SK-N-SH (cell line): ENCODE results near the gene PNMA6E. TPM values are rescaled to one million over a fixed set of nuclear protein-coding genes. Genes with fewer than 3 reads are reported as not detected.

ENCODE experiments used
- CTCF ChIA-PET: fragments of 300-600, 350-600 bp; formaldehyde crosslinking; extraction: SDS; loops from one replicate; lab custom pipeline; 2021; lab: Yijun Ruan, JAX
- POLR2A ChIA-PET: fragments of 350-600 bp; sonication (Branson Sonifier 250); formaldehyde crosslinking; extraction: SDS; loops from one replicate; lab custom pipeline; 2020; ENCODE audit warnings: antibody characterized with exemption, inconsistent platforms; lab: Yijun Ruan, JAX
- DNase-seq: peaks from one replicate; pipeline ENCODE4 v3.0.0; 2012
- H2AFZ ChIP-seq: fragments of 200-600 bp; sonication (generic); 2 replicates; pipeline ENCODE4 v1.8.1; 2016; ENCODE audit warnings: antibody characterized with exemption, mild to moderate bottlenecking, low read depth
- H3F3A ChIP-seq: fragments of 200-600 bp; sonication (generic); replicated peaks from 2 replicates; pipeline ENCODE3; 2016; ENCODE audit warnings: antibody characterized with exemption, mild to moderate bottlenecking; ENCODE audit not compliant: insufficient read depth
- H3K27ac ChIP-seq, 2 experiments: fragments of 200-500 bp in 1 of 2; fragments of 200-600 bp in 1 of 2; sonication (Bioruptor generic) in 1 of 2; sonication (generic), shearing (Covaris generic) in 1 of 2; 2 replicates each; pipeline versions ENCODE4 v1.5.1 to v1.6.1; 2014 to 2016; ENCODE audit warnings: low read depth in 2 of 2, inconsistent platforms in 1 of 2, low read length in 1 of 2, mild to moderate bottlenecking in 1 of 2, mixed read lengths in 1 of 2
- H3K27me3 ChIP-seq: fragments of 200-600 bp; sonication (generic), shearing (Covaris generic); 2 replicates; pipeline ENCODE4 v1.6.1; 2016; ENCODE audit warnings: mixed run types; ENCODE audit not compliant: insufficient read depth
- H3K36me3 ChIP-seq, 2 experiments: fragments of 200-500 bp in 1 of 2; fragments of 200-600 bp in 1 of 2; sonication (Bioruptor generic) in 1 of 2; sonication (generic) in 1 of 2; replicated peaks in 1 of 2; 2 replicates each; pipeline versions ENCODE3 to v1.5.1; 2014 to 2016; ENCODE audit warnings: low read length in 1 of 2, mild to moderate bottlenecking in 1 of 2; ENCODE audit not compliant: insufficient read depth in 2 of 2, control insufficient read depth in 1 of 2
- H3K4me1 ChIP-seq, 2 experiments: fragments of 200-500 bp in 1 of 2; fragments of 200-600 bp in 1 of 2; sonication (Bioruptor generic) in 1 of 2; sonication (generic), shearing (Covaris generic) in 1 of 2; 2 replicates each; pipeline versions ENCODE4 v1.5.1 to v1.6.1; 2014 to 2016; ENCODE audit warnings: low read depth in 1 of 2, low read length in 1 of 2, mixed run types in 1 of 2; ENCODE audit not compliant: insufficient read depth in 2 of 2, control insufficient read depth in 1 of 2
- H3K4me2 ChIP-seq: fragments of 200-600 bp; sonication (generic), shearing (Covaris generic); 2 replicates; pipeline ENCODE4 v1.6.1; 2017; ENCODE audit warnings: mixed run types
- H3K4me3 ChIP-seq, 2 experiments: fragments of 200-500 bp in 1 of 2; fragments of 200-600 bp in 1 of 2; sonication (Bioruptor generic) in 1 of 2; sonication (generic), shearing (Covaris generic) in 1 of 2; 2 replicates each; pipeline versions ENCODE4 v1.5.1 to v1.8.1; 2014 to 2016; ENCODE audit warnings: low read depth in 2 of 2, inconsistent platforms in 1 of 2, low read length in 1 of 2, mild to moderate bottlenecking in 1 of 2, mixed read lengths in 1 of 2, moderate library complexity in 1 of 2
- H3K79me2 ChIP-seq: fragments of 200-600 bp; sonication (generic); 2 replicates; pipeline ENCODE4 v1.8.1; 2017; ENCODE audit warnings: mild to moderate bottlenecking; ENCODE audit not compliant: insufficient read depth
- H3K9ac ChIP-seq: fragments of 200-600 bp; sonication (generic); 2 replicates; pipeline ENCODE4 v1.6.1; 2017; ENCODE audit warnings: mixed run types
- H3K9me2 ChIP-seq: fragments of 200-600 bp; sonication (generic); 2 replicates; pipeline ENCODE4 v1.6.1; 2017; ENCODE audit warnings: mixed run types
- H3K9me3 ChIP-seq: fragments of 200-600 bp; sonication (generic); 2 replicates; pipeline ENCODE4 v1.6.1; 2017; ENCODE audit warnings: mixed run types, mild to moderate bottlenecking, moderate library complexity
- H4K20me1 ChIP-seq: fragments of 200-600 bp; sonication (generic); 2 replicates; pipeline ENCODE4 v1.6.1; 2017; ENCODE audit warnings: mild to moderate bottlenecking, mixed run types; ENCODE audit not compliant: insufficient read depth
- EP300 ChIP-seq, 2 experiments: IDR thresholded peaks; 2 replicates each; pipeline versions ENCODE4 v1.4.0 to v1.6.1; 2012; ENCODE audit warnings: borderline replicate concordance in 1 of 2, low read depth in 1 of 2, low read length in 1 of 2
- FOXJ3 ChIP-seq: sonication (generic); formaldehyde crosslinking; IDR thresholded peaks from 2 replicates; pipeline ENCODE4 v1.5.1; 2020; ENCODE audit warnings: mild to moderate bottlenecking, missing genetic modification reagents
- FOXM1 ChIP-seq: IDR thresholded peaks from 2 replicates; pipeline ENCODE4 v1.4.0; 2012; ENCODE audit warnings: low read depth, mild to moderate bottlenecking
- GATA2 ChIP-seq: sonication (generic); formaldehyde crosslinking; IDR thresholded peaks from 2 replicates; pipeline ENCODE4 v1.5.0; 2020; ENCODE audit warnings: mild to moderate bottlenecking, missing genetic modification reagents
- MEF2A ChIP-seq: IDR thresholded peaks from 2 replicates; pipeline ENCODE4 v1.4.0; 2012; ENCODE audit warnings: low read depth, borderline replicate concordance
- MXI1 ChIP-seq: IDR thresholded peaks from 2 replicates; pipeline ENCODE4 v1.6.1; 2012; ENCODE audit warnings: mild to moderate bottlenecking, low read depth, low read length, improper control_type of control experiment
- RAD21 ChIP-seq: IDR thresholded peaks from 2 replicates; pipeline ENCODE4 v1.6.1; 2012; ENCODE audit warnings: mild to moderate bottlenecking, low read length
- RFX5 ChIP-seq: IDR thresholded peaks from 2 replicates; pipeline ENCODE4 v1.6.1; 2012; ENCODE audit warnings: mild to moderate bottlenecking, improper control_type of control experiment, low read length
- SIN3A ChIP-seq: IDR thresholded peaks from 2 replicates; pipeline ENCODE4 v1.6.1; 2012; ENCODE audit warnings: low read depth, mild to moderate bottlenecking, low read length, moderate library complexity, borderline replicate concordance
- SMC3 ChIP-seq: IDR thresholded peaks from 2 replicates; pipeline ENCODE4 v1.6.1; 2012; ENCODE audit warnings: low read depth, low read length, improper control_type of control experiment
- TEAD4 ChIP-seq: IDR thresholded peaks from 2 replicates; pipeline ENCODE4 v1.4.0; 2012; ENCODE audit warnings: mild to moderate bottlenecking, borderline replicate concordance; ENCODE audit not compliant: insufficient read depth
- YY1 ChIP-seq: IDR thresholded peaks from 2 replicates; pipeline ENCODE4 v1.4.0; 2012; ENCODE audit warnings: low read depth, mild to moderate bottlenecking
- WGBS: methylation state at CpG from one replicate; pipeline ENCODE4 v1.1.6; 2017; ENCODE audit warnings: low lambda C conversion rate; 5-methylcytosine and 5-hydroxymethylcytosine counted together
- polyA plus RNA-seq, 3 experiments: library from polyadenylated mRNA; depleted of rRNA; stranded (reverse); fragments of >200 nt; gene quantifications; 2 replicates each; pipeline ENCODE4 v1.2.3, GENCODE V29; 2012
- TF ChIP-seq, protein P1 (sequence below): IDR thresholded peaks from 2 replicates; pipeline ENCODE4 v1.4.0; 2012; ENCODE audit warnings: low read depth, borderline replicate concordance
- TF ChIP-seq, protein P2 (sequence below): fragments of 150-350 bp; IDR thresholded peaks from 2 replicates; pipeline ENCODE4 v1.6.1; 2017; ENCODE audit warnings: antibody characterized with exemption, low read length, low read depth, borderline replicate concordance
- TF ChIP-seq, protein P3 (sequence below): IDR thresholded peaks from 2 replicates; pipeline ENCODE4 v1.4.0; 2012; ENCODE audit warnings: low read depth, borderline replicate concordance
- TF ChIP-seq, protein P4 (sequence below): fragments of 150-350 bp; IDR thresholded peaks from 2 replicates; pipeline ENCODE4 v1.6.1; 2016; ENCODE audit warnings: mild to moderate bottlenecking, low read depth, low read length
- TF ChIP-seq, protein P5 (sequence below): fragments of 200-600 bp; sonication (generic); IDR thresholded peaks from 2 replicates; pipeline ENCODE4 v1.6.1; 2017; ENCODE audit warnings: antibody characterized with exemption, mild to moderate bottlenecking, moderate library complexity
- TF ChIP-seq, protein P6 (sequence below): IDR thresholded peaks from 2 replicates; pipeline ENCODE4 v1.4.0; 2012; ENCODE audit warnings: low read depth

The PNMA6E gene
- polyA plus RNA-seq, 1 of the 3 experiments (the other 2 are of a cell fraction) = not detected

DNA sequence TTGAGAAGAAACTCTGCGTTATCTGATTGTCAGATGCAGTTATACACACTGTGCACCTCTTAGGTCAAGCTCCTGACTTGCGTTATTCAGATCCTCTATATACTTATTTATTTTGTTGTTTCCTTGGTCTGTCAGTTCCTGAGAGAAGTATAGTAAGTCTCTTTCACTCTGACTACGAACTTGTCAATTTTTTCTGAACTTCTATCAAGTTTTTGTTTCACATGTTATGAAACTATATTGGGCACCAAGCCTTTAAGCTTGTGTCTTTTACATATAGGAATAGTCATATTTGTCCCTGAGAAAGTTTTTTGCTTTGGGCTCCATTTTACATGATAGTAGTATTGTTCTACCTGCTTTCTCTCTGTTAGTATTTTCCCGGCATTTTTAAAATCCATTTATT is 35.5 kb downstream of the PNMA6E start:
- POLR2A ChIA-PET = no interaction called here
- CTCF ChIA-PET = no interaction called here
- no peaks in the 10 kb centered on the region for H3K9me2 ChIP-seq

More for the DNA sequence above, 35.5 kb downstream of the PNMA6E start:
- H4K20me1 ChIP-seq = no peaks in the 10 kb centered on the region
- WGBS = 26% methylated on average over 4 of the region's 4 CpGs
- TF ChIP-seq MXI1 (no peak), RAD21 (no peak), EP300 (IDR thresholded peaks at IDR 0.05; ENCODE audit: borderline replicate concordance in 1 of 2, low read depth in 1 of 2, low read length in 1 of 2) (no peak), TEAD4 (no peak), MEF2A (no peak), YY1 (no peak), SMC3 (no peak), GATA2 (CRISPR knock-in tag) (no peak), RFX5 (no peak), SIN3A (no peak), FOXJ3 (CRISPR knock-in tag) (no peak), FOXM1 (no peak)
- TF ChIP-seq, protein P1, sequence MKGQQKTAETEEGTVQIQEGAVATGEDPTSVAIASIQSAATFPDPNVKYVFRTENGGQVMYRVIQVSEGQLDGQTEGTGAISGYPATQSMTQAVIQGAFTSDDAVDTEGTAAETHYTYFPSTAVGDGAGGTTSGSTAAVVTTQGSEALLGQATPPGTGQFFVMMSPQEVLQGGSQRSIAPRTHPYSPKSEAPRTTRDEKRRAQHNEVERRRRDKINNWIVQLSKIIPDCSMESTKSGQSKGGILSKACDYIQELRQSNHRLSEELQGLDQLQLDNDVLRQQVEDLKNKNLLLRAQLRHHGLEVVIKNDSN = no peak
- TF ChIP-seq, protein P2, sequence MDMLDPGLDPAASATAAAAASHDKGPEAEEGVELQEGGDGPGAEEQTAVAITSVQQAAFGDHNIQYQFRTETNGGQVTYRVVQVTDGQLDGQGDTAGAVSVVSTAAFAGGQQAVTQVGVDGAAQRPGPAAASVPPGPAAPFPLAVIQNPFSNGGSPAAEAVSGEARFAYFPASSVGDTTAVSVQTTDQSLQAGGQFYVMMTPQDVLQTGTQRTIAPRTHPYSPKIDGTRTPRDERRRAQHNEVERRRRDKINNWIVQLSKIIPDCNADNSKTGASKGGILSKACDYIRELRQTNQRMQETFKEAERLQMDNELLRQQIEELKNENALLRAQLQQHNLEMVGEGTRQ = no peak
- TF ChIP-seq, protein P3, sequence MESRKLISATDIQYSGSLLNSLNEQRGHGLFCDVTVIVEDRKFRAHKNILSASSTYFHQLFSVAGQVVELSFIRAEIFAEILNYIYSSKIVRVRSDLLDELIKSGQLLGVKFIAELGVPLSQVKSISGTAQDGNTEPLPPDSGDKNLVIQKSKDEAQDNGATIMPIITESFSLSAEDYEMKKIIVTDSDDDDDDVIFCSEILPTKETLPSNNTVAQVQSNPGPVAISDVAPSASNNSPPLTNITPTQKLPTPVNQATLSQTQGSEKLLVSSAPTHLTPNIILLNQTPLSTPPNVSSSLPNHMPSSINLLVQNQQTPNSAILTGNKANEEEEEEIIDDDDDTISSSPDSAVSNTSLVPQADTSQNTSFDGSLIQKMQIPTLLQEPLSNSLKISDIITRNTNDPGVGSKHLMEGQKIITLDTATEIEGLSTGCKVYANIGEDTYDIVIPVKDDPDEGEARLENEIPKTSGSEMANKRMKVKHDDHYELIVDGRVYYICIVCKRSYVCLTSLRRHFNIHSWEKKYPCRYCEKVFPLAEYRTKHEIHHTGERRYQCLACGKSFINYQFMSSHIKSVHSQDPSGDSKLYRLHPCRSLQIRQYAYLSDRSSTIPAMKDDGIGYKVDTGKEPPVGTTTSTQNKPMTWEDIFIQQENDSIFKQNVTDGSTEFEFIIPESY = no peak
- TF ChIP-seq, protein P4, sequence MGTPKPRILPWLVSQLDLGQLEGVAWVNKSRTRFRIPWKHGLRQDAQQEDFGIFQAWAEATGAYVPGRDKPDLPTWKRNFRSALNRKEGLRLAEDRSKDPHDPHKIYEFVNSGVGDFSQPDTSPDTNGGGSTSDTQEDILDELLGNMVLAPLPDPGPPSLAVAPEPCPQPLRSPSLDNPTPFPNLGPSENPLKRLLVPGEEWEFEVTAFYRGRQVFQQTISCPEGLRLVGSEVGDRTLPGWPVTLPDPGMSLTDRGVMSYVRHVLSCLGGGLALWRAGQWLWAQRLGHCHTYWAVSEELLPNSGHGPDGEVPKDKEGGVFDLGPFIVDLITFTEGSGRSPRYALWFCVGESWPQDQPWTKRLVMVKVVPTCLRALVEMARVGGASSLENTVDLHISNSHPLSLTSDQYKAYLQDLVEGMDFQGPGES = no peak
- TF ChIP-seq, protein P5, sequence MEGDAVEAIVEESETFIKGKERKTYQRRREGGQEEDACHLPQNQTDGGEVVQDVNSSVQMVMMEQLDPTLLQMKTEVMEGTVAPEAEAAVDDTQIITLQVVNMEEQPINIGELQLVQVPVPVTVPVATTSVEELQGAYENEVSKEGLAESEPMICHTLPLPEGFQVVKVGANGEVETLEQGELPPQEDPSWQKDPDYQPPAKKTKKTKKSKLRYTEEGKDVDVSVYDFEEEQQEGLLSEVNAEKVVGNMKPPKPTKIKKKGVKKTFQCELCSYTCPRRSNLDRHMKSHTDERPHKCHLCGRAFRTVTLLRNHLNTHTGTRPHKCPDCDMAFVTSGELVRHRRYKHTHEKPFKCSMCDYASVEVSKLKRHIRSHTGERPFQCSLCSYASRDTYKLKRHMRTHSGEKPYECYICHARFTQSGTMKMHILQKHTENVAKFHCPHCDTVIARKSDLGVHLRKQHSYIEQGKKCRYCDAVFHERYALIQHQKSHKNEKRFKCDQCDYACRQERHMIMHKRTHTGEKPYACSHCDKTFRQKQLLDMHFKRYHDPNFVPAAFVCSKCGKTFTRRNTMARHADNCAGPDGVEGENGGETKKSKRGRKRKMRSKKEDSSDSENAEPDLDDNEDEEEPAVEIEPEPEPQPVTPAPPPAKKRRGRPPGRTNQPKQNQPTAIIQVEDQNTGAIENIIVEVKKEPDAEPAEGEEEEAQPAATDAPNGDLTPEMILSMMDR = no peak
- TF ChIP-seq, protein P6, sequence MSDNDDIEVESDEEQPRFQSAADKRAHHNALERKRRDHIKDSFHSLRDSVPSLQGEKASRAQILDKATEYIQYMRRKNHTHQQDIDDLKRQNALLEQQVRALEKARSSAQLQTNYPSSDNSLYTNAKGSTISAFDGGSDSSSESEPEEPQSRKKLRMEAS = no peak
- no peaks in the 10 kb centered on the region for H3K79me2 ChIP-seq
- no peak overlapping the region for H3K27ac ChIP-seq
- no peaks in the 10 kb centered on the region for H3K36me3 ChIP-seq
- no peak for DNase-seq
- no peak overlapping the region for H2AFZ ChIP-seq
- H3K4me1 ChIP-seq = no peaks in the 10 kb centered on the region; a peak in 1 of 4 replicates
- H3F3A ChIP-seq = no peaks in the 10 kb centered on the region
- no peaks in the 10 kb centered on the region; the same call in 1 of the 2 replicates for H3K27me3 ChIP-seq
- H3K4me3 ChIP-seq = no peak overlapping the region
- no peaks in the 10 kb centered on the region for H3K9me3 ChIP-seq
- H3K4me2 ChIP-seq = no peak overlapping the region
- no peak overlapping the region for H3K9ac ChIP-seq
